ENCODE data around the gene EFNA2. TPM values are rescaled to one million over a fixed set of nuclear protein-coding genes. Genes with fewer than 3 reads are reported as not detected.

The EFNA2 gene
- total RNA-seq, 1 experiment from 2014 or later: 14.3 TPM

- H3K27me3 ChIP-seq (ENCODE audit: insufficient read depth, low read length): no peaks in the 10 kb centered on the region
- H3K14ac ChIP-seq (ENCODE audit: insufficient read depth, low read length): peak overlapping the region; percentile 68
- H3K23me2 ChIP-seq (ENCODE audit: insufficient read length, low read depth, low read length, poor library complexity, severe bottlenecking): peaks cover 4% of the 10 kb centered on the region
- H3T11ph ChIP-seq (ENCODE audit: low read length): no peak overlapping the region
- H4K91ac ChIP-seq (ENCODE audit: insufficient read length, low read depth, low read length): no peak overlapping the region
- Mint-ChIP-seq H3K4me3 (peak overlapping the region; percentile 62 to 80), H3K27me3 (ENCODE audit: low read depth) (peaks cover 15% of the 10 kb centered on the region), H3K36me3 (ENCODE audit: insufficient read depth in 1 of 3, low read depth in 3 of 3) (peaks cover 0 to 4% (median 4%) of the 10 kb centered on the region in 3 experiments; a peak in 2 of 7 replicates), H3K4me1 (peaks cover 7 to 20% of the 10 kb centered on the region in 2 experiments), H3K27ac (no peak overlapping the region), H3K9me3 (no peaks in the 10 kb centered on the region)
- no peak overlapping the region for H2BK5ac ChIP-seq (ENCODE audit: insufficient read length, low read length)
- H3K18ac ChIP-seq (ENCODE audit: insufficient read length, low read depth, low read length): no peak overlapping the region
- H3K56ac ChIP-seq (ENCODE audit: insufficient read length, low read depth, low read length): no peak overlapping the region
- H3K79me2 ChIP-seq (ENCODE audit: insufficient read depth, low read length): peaks cover 2% of the 10 kb centered on the region; the same call in 1 of the 2 replicates
- H3K4me1 ChIP-seq (ENCODE audit: insufficient read depth, low read length): no peaks in the 10 kb centered on the region
- no peak overlapping the region for H2BK15ac ChIP-seq (ENCODE audit: low read depth, low read length)
- H3K9me3 ChIP-seq (ENCODE audit: control insufficient read depth, low read depth, low read length): no peaks in the 10 kb centered on the region
- no peak overlapping the region for H3K4ac ChIP-seq (ENCODE audit: low read depth, low read length)
- WGBS (ENCODE audit: extremely low coverage, insufficient read length, low lambda C conversion rate): no CpG with 5 or more reads among the region's 51 CpGs
- H3K23ac ChIP-seq (ENCODE audit: insufficient read length, low read depth, low read length): no peak overlapping the region
- H2BK120ac ChIP-seq (ENCODE audit: low read depth, low read length, poor library complexity, severe bottlenecking): no peak overlapping the region
- H4K8ac ChIP-seq (replicated peaks; ENCODE audit: insufficient read length, low read depth, low read length): no peak overlapping the region
- H4K20me1 ChIP-seq (ENCODE audit: control insufficient read depth, insufficient read depth, insufficient read length): no peaks in the 10 kb centered on the region
- no peak overlapping the region for H3K27ac ChIP-seq (ENCODE audit: insufficient read length, low read depth, low read length)
- no peak overlapping the region for H2BK20ac ChIP-seq (ENCODE audit: low read depth, low read length, poor library complexity, severe bottlenecking)
- no peaks in the 10 kb centered on the region for H3K79me1 ChIP-seq (ENCODE audit: insufficient read depth, low read depth, low read length, poor library complexity, severe bottlenecking)
- H3K9ac ChIP-seq (ENCODE audit: extremely low read depth, insufficient read length, low read length): no peak overlapping the region
- TF ChIP-seq CTCF (conservative IDR thresholded peaks at IDR 0.05): no peak
- H2AFZ ChIP-seq (ENCODE audit: low read length): no peak overlapping the region
- no peak overlapping the region for H2AK5ac ChIP-seq (ENCODE audit: insufficient read length, low read length)
- H2BK12ac ChIP-seq (ENCODE audit: insufficient read length, low read depth, low read length): no peak overlapping the region
- DNase-seq: no peak
- no peak overlapping the region for H4K5ac ChIP-seq (ENCODE audit: insufficient read length, low read depth, low read length)
- H3K4me2 ChIP-seq (ENCODE audit: insufficient read depth, insufficient read length, low read length): peak overlapping the region; percentile 19
Observed at GRCh38 chr19:1284979-1285736, 515 bp upstream of the EFNA2 start.
